Ishikawa (cell line): ENCODE results near the gene AKR7A2.

Experiments
- EGR1 ChIP-seq: IDR thresholded peaks from 2 replicates; pipeline ENCODE4 v1.6.1; 2012
- EP300 ChIP-seq: IDR thresholded peaks from 2 replicates; pipeline ENCODE4 v1.6.1; 2012; ENCODE audit warnings: borderline replicate concordance
- RAD21 ChIP-seq: IDR thresholded peaks from 2 replicates; pipeline ENCODE4 v1.6.1; 2012; ENCODE audit warnings: low read depth
- TAF1 ChIP-seq: IDR thresholded peaks from 2 replicates; pipeline ENCODE4 v1.6.1; 2012; ENCODE audit warnings: low read depth, mild to moderate bottlenecking
- TCF12 ChIP-seq: IDR thresholded peaks from 2 replicates; pipeline ENCODE4 v1.6.1; 2012; ENCODE audit warnings: low read depth
- TEAD4 ChIP-seq: IDR thresholded peaks from 2 replicates; pipeline ENCODE4 v1.6.1; 2012
- ZBTB7A ChIP-seq: IDR thresholded peaks from 2 replicates; pipeline ENCODE4 v1.6.1; 2012; ENCODE audit warnings: low read depth
- TF ChIP-seq, protein P1 (sequence below): IDR thresholded peaks from 2 replicates; pipeline ENCODE4 v1.6.1; 2012
- TF ChIP-seq, protein P2 (sequence below): IDR thresholded peaks from 2 replicates; pipeline ENCODE4 v1.6.1; 2012; ENCODE audit warnings: low read depth, mild to moderate bottlenecking

DNA sequence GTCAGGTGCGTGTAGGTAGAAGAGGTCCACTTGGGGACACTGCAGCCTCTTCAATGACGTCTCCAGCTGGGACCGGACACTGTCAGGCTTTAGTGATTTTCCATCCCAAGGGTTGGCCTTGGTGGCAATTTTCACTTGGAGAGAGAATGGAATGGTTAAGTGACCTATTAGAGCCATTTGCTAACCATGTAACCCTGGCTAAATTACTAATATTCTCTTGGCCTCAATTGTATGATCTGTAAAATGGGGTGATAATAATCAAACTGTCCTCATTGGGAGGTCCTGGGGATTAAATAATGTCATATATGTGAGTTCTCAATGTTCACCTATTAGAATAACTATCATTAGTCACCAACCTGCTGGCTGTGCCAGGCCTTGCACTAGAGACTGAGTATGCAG is 3.4 kb downstream of the AKR7A2 start:
- TF ChIP-seq EGR1 (no peak), RAD21 (no peak), ZBTB7A (no peak), TAF1 (no peak), EP300 (no peak), TCF12 (no peak), TEAD4 (no peak)
- TF ChIP-seq, protein P1, sequence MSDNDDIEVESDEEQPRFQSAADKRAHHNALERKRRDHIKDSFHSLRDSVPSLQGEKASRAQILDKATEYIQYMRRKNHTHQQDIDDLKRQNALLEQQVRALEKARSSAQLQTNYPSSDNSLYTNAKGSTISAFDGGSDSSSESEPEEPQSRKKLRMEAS: no peak
- TF ChIP-seq, protein P2, sequence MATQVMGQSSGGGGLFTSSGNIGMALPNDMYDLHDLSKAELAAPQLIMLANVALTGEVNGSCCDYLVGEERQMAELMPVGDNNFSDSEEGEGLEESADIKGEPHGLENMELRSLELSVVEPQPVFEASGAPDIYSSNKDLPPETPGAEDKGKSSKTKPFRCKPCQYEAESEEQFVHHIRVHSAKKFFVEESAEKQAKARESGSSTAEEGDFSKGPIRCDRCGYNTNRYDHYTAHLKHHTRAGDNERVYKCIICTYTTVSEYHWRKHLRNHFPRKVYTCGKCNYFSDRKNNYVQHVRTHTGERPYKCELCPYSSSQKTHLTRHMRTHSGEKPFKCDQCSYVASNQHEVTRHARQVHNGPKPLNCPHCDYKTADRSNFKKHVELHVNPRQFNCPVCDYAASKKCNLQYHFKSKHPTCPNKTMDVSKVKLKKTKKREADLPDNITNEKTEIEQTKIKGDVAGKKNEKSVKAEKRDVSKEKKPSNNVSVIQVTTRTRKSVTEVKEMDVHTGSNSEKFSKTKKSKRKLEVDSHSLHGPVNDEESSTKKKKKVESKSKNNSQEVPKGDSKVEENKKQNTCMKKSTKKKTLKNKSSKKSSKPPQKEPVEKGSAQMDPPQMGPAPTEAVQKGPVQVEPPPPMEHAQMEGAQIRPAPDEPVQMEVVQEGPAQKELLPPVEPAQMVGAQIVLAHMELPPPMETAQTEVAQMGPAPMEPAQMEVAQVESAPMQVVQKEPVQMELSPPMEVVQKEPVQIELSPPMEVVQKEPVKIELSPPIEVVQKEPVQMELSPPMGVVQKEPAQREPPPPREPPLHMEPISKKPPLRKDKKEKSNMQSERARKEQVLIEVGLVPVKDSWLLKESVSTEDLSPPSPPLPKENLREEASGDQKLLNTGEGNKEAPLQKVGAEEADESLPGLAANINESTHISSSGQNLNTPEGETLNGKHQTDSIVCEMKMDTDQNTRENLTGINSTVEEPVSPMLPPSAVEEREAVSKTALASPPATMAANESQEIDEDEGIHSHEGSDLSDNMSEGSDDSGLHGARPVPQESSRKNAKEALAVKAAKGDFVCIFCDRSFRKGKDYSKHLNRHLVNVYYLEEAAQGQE: no peak
